ENCODE measurements around the gene DPP10.
"Not testable (repeated sequence)": the region's sequence is repeated elsewhere in the genome, so short reads cannot be mapped to it uniquely, and the experiment has no call there.

DPP10 gene

DNA sequence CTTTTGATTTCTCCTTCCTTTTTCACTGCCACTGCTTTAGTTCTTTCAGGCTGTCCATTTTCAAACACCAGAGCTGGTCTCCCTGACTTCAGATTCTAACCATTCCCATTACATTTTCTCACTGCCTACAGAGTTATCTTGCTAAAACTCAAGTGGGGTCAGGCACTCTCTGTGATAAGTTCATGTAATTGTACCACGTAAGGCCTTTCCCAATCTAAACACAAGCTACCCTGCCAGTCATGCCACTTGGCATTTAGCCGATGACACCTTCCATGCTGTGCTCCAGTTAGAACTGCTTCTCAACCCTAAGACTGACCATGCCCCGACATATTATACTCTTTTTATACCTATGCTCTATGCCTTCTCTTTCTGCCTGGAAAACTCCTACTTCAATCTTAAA is 592.4 kb downstream of the DPP10 start:
- DNase-seq, result no peak

DNA sequence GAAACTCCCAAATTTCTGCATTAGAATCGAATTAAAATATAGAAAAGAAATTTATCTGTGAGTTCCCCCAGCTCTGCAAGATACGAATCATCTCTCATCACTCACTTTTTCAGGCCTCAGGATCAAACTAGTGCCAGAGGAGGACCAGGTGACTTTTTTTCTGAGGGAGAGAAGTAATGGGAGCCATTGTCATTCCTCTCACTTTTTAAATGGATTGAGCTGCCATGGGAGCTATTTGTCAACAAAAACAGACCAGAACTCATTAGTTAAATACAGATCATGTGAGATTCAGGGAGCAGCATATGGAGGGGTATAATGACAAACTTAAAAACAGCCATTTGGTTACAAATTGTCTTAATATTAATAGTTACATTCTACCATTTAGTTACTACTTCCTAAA is 594.4 kb downstream of the DPP10 start:
- DNase-seq, result no peak

DNA sequence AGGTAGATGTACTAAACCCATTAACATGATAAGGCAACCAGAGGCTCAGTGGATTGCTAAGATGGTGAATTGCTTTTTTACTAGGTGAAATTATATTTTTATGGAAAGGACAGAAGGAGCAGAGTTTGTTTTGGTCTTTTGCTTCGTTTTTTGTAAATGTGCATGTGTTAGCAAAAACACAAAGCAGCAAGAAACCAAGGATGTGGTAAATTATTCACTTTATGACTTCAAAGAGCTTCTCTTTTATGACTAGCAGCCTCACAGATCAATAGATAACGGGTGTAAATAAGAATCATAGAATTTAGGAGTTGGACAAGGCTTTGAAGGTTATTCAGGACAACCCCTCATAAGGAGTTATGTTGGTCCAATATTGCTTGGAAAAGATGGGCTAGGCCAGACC is 615.0 kb downstream of the DPP10 start:
- DNase-seq, result no peak

DNA sequence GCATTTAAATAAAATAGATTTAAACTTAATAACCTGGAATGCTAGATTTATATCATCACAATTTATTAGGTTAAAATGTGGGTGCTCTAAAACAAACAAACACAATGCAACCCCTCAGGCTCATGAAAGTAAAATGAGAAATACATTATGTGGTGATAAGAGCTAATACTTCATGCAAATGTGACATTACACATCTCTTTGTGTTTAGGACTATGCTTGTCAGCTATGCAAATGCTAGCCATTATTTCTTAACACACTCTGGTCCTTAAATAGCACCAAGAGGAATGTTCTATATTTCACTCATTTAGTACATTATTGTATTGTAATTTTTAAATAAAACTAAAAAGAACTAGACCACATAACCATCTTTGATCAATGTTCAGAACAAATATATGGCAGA is 627.6 kb downstream of the DPP10 start:
- no peak for DNase-seq

DNA sequence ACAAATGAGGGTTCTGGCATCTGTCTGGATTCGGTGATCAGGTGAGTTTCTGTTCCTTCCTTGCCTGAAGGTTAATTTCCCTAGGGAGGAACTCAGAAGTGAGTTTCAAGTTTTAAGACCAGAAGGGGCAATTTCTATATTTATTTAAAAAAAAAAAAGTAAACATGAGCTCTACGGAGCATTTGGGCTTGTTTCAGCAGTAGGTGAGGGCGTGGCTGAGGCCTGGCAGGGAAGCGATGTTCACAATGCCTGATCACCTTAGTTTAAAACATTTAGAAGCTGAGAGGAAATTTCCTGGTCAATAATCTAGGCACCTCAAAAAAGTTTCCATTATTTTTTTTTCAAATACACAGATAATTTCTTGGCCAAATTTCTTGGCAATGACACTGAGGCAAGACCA is 629.1 kb downstream of the DPP10 start:
- no peak for DNase-seq

DNA sequence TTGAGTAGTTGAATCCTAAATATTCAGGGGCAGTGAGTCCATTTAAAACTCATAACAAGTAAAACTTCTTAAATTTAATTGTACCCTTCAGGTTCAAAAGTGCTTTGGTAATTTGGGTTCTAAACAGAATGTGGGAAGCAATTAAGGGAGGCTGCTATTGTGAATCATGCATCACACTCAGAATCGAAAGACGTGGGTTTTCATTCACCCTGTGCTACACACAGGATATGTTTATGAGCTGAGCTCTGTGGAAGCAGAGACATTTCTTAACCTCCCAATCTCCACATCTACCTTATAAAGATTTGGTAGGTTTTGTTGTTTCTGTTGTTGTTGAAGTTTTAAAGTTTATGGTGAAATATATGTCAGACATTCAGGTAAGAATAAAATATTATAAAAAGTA is 633.4 kb downstream of the DPP10 start:
- no peak for DNase-seq

DNA sequence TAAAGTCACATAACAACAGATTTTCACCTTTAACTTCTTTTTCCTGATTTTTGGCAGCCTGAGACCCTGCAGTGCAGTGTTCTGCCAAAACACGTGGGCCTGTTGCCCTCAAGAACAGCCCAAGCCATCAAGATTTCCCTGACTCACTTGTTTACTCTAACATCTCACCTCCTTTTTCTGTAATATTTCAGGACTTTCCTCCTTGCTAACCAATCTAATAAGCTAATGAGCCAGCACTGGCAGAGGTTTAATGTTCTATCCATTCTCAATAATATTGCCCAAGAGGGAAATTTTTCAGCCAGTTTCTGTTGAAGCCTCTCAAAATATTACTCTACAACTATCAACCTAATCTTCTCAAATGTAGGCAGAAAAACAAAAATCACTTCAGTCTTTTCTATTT is 635.2 kb downstream of the DPP10 start:
- DNase-seq, result no peak

DNA sequence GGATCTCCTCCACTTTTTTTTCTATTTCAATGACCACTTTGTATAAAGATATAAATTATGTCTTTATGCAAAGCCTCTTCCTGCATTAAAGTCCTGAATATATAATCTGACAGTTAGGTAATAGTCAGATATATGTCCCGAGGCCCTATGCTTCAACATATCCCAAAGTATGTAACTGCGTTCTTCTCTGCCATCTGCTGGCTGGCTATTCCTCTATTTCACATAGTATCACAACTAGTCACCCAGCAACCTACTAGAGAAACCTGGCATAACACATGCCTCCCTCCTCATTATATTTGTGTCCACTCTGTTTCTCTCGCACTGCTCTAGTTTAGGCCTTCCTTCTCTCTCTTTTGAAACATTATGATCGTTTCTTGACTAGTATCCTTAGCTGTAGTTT is 640.8 kb downstream of the DPP10 start:
- no peak for DNase-seq

DNA sequence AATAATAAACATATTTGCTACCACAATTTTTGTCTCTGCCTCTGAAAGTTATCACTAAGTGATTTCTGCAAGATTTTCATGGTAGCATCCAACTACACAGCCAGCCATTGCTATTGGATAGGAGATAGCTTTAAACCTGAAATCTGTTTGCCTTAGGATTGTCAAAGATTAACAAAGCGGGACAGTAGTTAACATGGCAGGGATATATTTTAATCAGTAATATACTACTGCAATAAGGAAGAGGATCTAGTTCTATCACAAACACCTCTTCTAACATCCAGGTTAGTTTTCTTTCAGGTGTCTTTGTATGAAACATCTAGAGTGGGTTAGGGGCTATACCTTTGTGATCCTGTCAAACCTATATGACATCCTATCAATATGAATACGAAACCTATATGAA is 641.3 kb downstream of the DPP10 start:
- DNase-seq, result no peak

DNA sequence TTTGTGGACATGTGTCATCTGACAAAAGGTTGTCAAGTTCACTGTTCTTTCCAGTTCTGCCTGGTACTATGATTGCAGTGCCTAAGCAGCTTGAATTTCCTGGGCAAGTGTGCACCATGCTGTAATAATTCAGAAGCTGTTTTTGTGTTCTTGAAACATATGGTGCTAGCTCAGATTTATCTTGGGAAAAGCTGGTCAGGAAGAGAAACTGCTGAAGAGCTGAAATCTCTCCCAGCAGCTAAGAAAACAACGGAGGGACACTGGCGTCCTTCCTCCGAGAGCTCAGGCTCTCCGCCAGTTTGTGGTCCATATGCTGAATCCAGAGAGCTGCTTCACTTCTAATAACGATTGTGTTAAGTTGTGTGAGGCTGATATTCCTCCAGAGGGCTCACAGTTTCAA is 642.0 kb downstream of the DPP10 start:
- no peak for DNase-seq

DNA sequence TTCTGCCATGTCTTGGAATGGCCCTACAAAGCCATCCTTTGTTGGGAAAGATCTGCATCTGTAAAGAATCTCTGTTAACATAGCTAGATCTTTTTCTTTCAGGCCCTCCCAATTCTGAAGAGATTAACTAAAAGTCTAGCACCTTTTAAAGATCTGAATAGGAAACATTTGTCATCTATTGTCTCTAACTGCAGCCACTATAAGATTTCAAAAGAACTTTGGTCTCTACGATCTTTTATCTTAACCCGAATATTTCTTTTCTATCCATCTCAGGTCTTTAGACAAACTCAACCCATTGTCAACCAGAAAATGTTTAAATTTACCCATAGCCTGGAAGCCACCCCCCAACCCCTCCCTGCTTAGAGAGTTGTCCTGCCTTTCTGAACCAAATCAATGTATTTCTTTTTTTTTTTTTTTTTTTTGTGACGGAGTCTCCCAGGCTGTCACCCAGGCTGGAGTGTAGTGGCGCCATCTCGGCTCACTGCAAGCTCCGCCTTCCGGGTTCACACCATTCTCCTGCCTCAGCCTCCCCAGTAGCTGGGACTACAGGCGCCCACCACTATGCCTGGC is 643.7 kb downstream of the DPP10 start:
- not testable (repeated sequence) for DNase-seq

DNA sequence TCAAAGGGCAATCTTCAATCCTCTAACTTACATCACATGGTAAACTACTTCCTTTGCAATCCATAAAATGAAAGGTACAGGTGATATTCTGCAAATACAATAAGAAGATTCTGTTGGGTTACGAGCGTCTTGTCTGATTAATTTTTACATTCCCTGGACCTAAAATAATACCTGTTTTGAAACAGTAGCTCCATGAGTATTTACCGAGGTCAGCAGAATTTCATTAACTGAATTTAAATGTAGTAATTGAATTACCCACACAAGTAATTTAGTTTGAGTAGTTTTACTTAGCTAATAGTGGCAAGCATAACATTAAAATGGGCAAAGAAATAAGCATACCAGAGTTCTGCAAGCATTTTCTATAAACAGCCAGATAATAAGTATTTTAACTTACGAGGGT is 652.0 kb downstream of the DPP10 start:
- DNase-seq, result no peak

DNA sequence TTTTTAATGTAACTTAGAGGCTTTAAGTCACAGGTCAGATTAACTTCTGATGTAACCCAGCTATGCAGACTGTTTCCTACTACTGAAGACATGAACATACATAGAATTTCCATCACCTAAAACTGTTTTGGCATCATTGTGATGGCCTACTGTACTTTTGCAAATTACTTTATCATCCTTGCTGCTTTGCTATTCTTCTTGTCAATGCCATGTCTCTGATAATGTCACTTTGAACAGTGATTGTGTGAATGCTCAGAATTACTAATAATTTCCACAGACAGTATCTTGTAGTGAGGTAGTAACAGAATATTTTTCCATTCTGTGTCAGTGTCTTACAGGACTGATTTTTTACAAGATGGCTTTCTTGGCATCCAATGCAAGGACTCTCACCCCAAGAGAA is 663.5 kb downstream of the DPP10 start:
- no peak for DNase-seq

DNA sequence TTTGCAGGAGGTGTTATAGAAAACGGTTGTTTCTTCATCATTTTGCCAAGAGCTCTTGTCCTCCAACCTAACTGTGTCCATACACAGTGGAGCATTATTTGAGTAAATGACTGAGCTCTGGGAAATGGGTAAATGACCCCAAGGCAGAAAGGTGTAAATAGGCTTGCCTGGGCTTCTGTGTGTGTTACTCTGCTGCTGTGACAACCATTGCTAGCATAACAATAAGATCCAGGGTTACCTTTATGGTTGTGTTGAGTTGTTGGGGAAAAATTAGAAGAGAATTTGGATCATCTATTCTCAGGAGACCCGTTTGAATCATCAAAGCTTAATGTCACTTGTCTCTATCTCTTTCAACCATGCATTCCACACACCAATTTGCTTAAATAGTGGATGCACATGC is 672.7 kb downstream of the DPP10 start:
- no peak for DNase-seq

DNA sequence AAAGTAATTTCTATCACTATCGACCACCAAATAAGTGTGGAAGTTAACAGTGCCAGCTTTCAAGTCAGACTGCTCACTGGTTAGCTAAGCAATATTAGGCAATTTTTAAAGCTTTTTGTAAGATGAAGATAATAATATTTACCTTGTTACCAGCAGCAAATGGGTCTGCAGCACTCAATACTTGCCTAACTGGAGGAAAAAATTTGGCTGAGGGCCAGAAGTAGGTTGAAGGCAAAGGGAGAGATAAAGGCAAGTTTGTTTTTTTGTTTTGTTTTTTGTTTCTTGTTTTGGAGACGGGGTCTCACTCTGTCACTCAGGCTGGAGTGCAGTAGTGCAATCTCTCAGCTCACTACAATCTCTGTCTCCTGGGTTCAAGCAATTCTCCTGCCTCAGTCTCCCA is 675.9 kb downstream of the DPP10 start:
- no peak for DNase-seq

DNA sequence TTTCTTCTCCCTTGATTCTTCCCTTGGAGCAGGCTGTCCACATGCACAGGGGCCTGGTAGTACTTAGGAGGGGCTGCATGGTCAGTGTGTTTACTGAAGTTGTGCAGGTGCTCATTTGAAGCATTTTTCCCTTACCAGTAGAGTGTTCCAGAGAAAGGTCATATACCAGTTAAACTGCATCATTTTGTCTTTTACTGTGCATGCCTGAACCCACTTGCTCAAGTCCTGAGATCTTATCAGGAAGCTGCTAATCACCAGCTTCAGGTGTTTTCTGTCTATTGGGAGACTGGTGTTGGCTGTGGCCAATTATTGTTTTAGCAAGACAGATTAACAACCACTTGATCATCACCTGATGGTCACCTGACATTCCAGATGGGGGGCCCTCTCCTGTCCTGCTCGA is 676.6 kb downstream of the DPP10 start:
- DNase-seq, result no peak

DNA sequence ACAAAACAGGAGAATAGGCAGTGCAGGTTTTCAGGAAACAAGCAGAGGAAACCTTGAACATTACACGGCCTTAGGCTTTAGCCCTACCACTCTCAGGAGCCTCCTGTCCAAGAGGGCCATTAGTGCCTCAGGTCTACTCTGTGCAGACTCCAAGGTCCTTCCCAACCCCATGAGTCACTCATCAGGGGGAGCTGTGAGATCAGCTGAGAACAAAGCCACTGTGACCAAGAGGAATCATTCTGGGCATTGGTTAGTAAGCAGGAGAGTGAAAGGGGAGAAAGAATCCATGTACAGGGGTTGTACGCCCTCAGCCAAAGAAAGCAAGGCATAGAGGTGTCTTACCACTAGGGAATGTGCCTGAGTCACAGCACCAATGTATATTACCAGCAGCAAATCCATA is 680.3 kb downstream of the DPP10 start:
- DNase-seq, result no peak

DNA sequence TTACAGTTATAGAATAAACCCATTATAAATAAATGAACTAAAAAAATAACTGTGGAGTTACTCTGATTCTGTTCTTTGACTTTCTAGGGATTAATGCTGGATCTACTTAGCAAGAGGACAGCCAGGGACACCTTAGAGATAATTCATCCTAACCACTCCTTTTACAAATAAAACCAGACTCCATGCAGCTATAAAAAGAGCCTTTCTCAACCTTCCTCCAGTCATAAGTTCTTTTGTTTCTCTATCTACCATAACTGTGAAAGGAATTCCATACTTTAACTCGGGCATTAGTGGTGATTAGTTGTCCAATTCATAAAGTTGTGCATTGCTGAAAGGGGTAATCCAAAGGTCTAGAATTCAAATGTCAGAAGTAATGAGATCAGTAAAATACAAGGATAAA is 682.4 kb downstream of the DPP10 start:
- no peak for DNase-seq

DNA sequence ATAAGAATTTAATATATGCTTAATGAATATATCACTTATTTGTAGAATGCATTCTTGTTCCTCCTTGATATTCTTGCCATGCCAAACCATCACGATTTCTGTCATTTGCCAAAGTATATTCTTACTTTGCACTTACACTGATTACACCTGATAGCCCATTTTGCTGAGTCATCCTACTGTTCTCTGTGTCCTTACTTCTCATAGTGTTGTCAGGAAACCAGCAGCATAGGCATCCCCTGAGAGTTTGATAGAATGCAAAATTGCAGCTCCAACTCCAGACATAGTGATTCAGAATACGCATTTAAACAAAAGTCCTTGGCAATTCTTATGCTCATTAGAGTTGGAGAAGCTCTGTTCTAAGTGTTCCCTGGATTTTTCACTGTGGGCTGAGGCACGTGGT is 687.1 kb downstream of the DPP10 start:
- DNase-seq, result no peak

DNA sequence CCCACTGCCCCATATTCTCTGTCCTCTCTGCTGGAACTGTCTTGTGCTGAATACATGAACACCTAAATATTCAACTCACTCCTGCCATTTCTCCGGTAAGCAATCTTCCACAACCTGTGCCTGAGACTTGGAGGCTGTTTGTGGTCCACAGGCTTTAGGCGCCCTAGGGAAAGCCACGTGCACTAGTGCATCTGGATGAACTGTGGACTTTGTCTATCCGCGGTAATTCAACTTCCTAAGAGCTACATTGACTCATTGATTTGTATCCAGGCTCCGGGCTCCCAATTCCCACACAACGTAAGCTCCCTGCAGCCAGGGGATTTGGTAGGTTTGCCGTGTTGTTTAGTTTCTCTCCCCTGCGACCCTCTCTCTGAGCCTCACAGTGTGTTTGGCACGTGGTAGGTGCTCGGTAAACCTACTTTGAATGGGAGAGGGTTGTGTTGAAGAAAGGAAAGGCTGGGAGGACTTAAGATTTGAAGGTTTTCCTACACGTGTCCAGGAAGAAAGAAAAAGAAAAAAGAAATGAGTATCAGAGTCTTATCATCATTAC is 718.2 kb downstream of the DPP10 start:
- DNase-seq, result no peak

DNA sequence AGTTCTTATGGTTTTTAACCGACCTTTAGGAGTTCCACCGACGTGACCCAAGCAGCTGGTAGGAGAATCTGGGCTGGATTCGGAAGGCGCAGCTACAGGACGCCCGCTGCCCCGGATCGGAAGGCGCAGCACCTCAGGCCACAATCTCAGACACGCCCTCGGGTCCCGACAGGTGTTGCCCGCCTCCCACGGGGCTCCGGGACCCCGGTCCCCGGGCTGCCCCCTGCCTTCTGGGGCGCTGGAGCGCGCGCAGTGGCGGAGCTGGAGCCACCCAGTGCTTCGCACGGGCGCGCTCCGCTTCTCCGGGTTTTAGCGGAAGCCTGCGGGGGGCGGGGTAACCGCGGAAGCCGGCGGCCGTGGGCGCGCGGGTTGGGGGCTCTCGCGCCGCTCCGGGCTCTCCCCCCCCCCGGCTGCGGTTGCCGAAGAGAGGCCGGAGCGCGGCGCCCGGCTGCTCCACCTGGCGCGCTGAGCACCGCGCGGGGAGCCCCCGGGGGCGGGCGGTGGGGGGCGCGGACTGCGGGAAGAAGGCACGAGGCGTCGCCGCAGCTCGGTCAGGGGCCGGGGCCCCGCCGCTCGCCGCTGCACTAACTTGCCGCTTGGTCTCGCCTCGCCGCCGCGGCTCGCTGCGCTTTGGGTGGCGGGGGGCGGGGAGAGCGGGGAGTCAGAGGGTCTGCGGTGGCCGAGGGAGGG is 718.8 kb downstream of the DPP10 start:
- DNase-seq, result no peak

DNA sequence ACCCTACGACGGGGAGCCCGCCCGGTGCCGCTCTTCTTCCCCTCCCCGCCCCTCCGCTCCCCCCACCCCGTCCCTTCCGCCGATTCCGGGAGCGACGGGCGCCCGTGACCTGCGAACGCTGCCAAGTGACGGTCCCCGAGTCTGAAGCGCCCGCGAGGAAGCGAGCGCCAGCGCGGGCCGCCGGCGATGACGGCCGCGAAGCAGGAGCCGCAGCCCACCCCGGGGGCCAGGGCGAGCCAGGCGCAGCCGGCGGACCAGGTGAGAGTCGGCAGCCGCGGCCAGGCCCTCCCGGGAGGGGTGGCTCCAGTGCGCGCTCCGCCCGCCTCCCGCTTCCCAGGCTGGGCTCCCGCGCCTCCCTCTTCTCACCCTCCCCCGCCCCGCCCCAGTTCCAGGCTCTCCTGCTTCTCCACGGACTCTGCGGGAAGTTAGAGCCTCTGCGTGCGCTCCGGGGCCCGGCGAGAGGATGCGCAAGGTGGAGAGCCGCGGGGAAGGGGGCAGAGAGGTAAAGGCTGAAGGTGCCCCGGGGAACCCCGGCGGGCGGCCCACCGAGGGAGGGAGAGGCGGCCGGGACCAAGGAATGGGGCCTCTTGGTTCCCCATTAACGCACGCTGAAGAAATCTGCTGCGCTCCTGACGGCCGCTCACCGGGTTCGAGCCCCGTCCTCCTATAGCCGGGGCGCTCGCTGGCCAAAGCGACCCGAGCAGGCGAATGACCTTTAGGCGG is 719.5 kb downstream of the DPP10 start:
- DNase-seq, result no peak

DNA sequence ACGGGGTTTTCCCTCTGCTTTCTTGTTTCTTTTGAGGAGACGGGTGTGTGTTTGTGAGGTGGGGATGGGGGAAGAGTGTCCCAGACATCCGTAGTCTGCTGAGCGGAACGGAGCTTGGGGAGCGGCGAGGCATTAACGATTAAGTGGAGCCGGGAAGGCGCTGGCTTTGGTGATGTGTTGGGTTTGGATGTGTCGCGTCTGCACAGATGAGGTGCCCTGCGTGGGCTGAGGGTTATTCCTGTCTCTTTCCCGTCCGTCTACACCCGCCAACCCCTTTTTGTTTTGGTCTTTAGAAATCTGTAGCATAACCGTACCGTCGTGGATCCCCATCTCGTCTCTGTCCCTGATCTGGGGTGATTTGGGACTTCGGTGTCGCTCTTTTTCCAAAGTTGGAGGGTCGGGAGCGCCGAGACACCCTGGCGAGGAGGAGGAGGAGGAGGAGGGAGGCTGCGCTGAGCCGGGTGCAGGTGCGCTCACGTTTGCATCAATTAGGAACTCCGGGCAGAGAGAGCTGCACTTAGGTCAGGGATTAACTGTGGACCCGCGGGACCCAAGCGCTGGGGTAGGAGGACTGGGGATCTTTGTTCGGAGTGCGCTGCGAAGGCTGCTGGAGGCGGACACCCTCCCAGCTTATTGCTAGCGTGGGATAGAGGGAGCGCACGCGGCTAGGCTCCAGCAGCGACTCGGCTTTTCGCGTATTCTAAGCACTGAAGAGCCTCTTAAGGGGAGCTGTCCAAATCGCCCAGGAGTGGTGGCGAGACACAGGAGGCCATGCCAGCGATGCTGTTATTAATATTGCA is 720.3 kb downstream of the DPP10 start:
- no peak for DNase-seq

DNA sequence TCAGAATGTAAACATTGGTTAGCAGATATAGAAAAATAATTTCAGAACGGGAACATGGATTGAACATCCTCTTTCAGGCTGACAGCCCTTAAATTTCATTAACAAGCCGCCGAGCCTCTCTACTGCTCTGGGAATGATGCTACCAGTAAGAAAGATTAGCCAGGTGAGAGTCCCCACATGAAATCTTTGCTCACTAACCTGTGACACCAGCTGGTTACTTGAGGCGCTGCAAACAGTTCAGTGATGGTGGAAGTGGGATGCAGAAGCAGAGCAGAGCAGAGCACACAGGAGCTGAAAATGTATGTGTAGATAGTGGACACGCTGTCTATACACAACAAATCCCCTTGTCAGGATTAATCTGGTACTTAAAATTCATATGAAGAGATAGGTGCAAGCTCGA is 721.1 kb downstream of the DPP10 start:
- DNase-seq, result no peak

Measured in activated CD8-positive, alpha-beta memory T cell treated with anti-CD3 and anti-CD28 coated beads, Interleukin-2, amount 50 U/mL, for 48 hours (primary cell).